IPS-15b (cell line): ENCODE results near the gene DOK3.

ENCODE experiments used
- H3K27me3 ChIP-seq: one replicate; pipeline ENCODE4 v1.6.1; 2013; ENCODE audit warnings: low read length; ENCODE audit not compliant: control insufficient read depth, insufficient read depth
- H3K36me3 ChIP-seq: one replicate; pipeline ENCODE4 v1.6.1; 2013; ENCODE audit warnings: low read length; ENCODE audit not compliant: control insufficient read depth, insufficient read depth
- H3K4me1 ChIP-seq: one replicate; pipeline ENCODE4 v1.6.1; 2013; ENCODE audit warnings: mild to moderate bottlenecking, low read length; ENCODE audit not compliant: control insufficient read depth, insufficient read depth
- H3K4me3 ChIP-seq: one replicate; pipeline ENCODE4 v1.5.1; 2013; ENCODE audit warnings: low read depth, low read length
- H3K9ac ChIP-seq: one replicate; pipeline ENCODE4 v1.6.1; 2013; ENCODE audit warnings: low read depth, mild to moderate bottlenecking, low read length
- H3K9me3 ChIP-seq: one replicate; pipeline ENCODE4 v1.6.1; 2013; ENCODE audit warnings: mild to moderate bottlenecking, low read length; ENCODE audit not compliant: control insufficient read depth, insufficient read depth

DOK3 gene

DNA sequence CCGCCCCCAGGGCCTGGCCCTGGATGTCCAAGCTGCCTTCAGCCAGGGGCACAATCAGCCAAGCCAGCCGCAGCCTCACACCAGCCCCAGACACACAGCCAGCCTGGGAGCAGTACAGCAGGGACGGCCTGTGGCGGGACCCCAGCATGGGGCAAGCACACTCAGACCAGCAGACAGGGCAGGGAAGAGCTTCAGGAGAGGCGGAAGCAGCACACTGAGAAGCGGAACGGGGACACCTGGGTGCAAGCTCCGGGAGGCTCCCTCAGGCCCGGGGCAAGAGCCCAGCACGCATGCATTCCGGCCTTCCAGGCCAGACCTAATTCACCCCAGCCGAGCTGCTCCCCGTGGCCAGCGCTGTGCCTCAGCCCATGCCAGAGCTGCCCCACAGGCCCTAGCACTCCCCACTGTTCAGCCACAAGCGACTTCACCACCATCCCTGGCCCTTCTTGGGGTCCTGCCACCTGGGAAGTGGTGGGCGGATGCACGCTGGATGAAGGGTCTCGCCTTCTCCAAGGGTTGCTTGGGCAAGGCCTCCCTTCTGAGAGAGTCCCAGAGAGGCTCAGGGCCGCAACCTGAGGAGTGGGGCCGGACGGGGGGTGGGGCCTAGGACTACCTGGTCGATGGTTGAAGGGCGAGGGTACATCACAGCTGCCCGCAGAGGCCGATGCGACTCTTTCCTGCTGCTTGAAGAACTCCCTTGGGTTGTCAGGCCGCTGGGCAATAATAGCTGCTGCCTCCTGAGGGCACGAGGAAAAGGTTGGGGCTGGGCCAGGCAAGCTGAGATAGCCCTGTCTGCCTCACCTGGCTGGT is 49.6 kb downstream of the DOK3 start:
- Histone ChIP-seq H3K4me1 (no peaks in the 10 kb centered on the region), H3K9me3 (no peaks in the 10 kb centered on the region), H3K4me3 (no peak overlapping the region), H3K36me3 (peaks cover 49% of the 10 kb centered on the region), H3K27me3 (no peaks in the 10 kb centered on the region), H3K9ac (no peak overlapping the region)

- Histone ChIP-seq H3K36me3 (peaks cover 49% of the 10 kb centered on the region), H3K9ac (no peak overlapping the region), H3K4me1 (no peaks in the 10 kb centered on the region)
Measured at GRCh38 chr5:177459357-177459756, 50.3 kb downstream of the DOK3 start.

GRCh38 chr5:177458912-177459350 is 50.7 kb downstream of the DOK3 start:
- H3K9ac ChIP-seq = no peak overlapping the region
- peaks cover 49% of the 10 kb centered on the region for H3K36me3 ChIP-seq
- H3K4me3 ChIP-seq = no peak overlapping the region
- no peaks in the 10 kb centered on the region for H3K9me3 ChIP-seq
- H3K4me1 ChIP-seq = no peaks in the 10 kb centered on the region
- peaks cover under 1% of the 10 kb centered on the region for H3K27me3 ChIP-seq

More at GRCh38 chr5:177459357-177459756, 50.3 kb downstream of the DOK3 start:
- H3K27me3 ChIP-seq = no peaks in the 10 kb centered on the region
- no peaks in the 10 kb centered on the region for H3K9me3 ChIP-seq
- no peak overlapping the region for H3K4me3 ChIP-seq

- Histone ChIP-seq H3K9ac (no peak overlapping the region), H3K4me3 (no peak overlapping the region), H3K36me3 (peaks cover 43% of the 10 kb centered on the region), H3K9me3 (no peaks in the 10 kb centered on the region), H3K27me3 (peaks cover 7% of the 10 kb centered on the region), H3K4me1 (peaks cover 3% of the 10 kb centered on the region)
Measured at GRCh38 chr5:177457852-177458681, 51.6 kb downstream of the DOK3 start.

- peaks cover 13% of the 10 kb centered on the region for H3K27me3 ChIP-seq
- H3K36me3 ChIP-seq = peaks cover 39% of the 10 kb centered on the region
- H3K4me1 ChIP-seq = peaks cover 7% of the 10 kb centered on the region
- no peak overlapping the region for H3K9ac ChIP-seq
- H3K9me3 ChIP-seq = no peaks in the 10 kb centered on the region
- no peak overlapping the region for H3K4me3 ChIP-seq
Measured at GRCh38 chr5:177456976-177457851, 52.4 kb downstream of the DOK3 start.

GRCh38 chr5:177456591-177456964 is 53.0 kb downstream of the DOK3 start:
- Histone ChIP-seq H3K4me1 (peaks cover 7% of the 10 kb centered on the region), H3K4me3 (no peak overlapping the region), H3K27me3 (peaks cover 13% of the 10 kb centered on the region), H3K36me3 (peaks cover 38% of the 10 kb centered on the region), H3K9me3 (no peaks in the 10 kb centered on the region), H3K9ac (no peak overlapping the region)

DNA sequence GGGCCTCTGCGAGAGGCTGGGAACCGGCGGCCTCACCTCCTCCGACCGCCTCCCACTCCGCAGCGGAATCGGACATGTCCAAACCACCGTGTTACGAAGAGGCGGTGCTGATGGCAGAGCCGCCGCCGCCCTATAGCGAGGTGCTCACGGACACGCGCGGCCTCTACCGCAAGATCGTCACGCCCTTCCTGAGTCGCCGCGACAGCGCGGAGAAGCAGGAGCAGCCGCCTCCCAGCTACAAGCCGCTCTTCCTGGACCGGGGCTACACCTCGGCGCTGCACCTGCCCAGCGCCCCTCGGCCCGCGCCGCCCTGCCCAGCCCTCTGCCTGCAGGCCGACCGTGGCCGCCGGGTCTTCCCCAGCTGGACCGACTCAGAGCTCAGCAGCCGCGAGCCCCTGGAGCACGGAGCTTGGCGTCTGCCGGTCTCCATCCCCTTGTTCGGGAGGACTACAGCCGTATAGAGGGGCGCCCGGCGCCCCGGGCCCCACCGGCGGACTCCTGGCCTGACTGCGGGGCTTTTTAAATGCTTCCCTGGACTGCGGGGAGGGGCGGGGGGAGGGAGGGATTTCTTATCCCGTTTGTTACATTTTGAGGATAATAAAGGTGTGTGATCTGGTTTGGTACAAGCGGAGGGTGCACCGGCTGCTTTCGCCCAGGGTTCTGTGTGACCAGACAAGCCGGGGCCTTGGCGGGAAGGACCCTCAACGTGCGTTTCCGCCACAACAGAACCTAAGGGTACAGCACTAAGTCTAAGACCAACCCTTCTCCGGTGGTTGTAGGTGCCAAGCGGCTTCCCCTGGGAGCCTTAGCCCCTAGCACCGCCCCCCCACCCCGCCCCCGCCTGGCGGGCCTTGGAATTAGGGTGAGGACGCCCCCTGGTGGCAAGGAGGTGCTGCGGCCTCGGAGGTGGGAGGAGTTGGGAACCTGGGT is 53.7 kb downstream of the DOK3 start:
- Histone ChIP-seq H3K27me3 (peaks cover 13% of the 10 kb centered on the region), H3K9me3 (no peaks in the 10 kb centered on the region), H3K4me1 (peaks cover 7% of the 10 kb centered on the region), H3K9ac (peak overlapping the region; percentile 65), H3K36me3 (peaks cover 38% of the 10 kb centered on the region), H3K4me3 (peak overlapping the region; percentile 65)

- Histone ChIP-seq H3K4me3 (peak overlapping the region; percentile 65), H3K9me3 (no peaks in the 10 kb centered on the region), H3K27me3 (peaks cover 13% of the 10 kb centered on the region), H3K4me1 (peaks cover 7% of the 10 kb centered on the region), H3K9ac (peak overlapping the region; percentile 65), H3K36me3 (peaks cover 31% of the 10 kb centered on the region)
Measured at GRCh38 chr5:177455036-177455660, 54.5 kb downstream of the DOK3 start.

DNA sequence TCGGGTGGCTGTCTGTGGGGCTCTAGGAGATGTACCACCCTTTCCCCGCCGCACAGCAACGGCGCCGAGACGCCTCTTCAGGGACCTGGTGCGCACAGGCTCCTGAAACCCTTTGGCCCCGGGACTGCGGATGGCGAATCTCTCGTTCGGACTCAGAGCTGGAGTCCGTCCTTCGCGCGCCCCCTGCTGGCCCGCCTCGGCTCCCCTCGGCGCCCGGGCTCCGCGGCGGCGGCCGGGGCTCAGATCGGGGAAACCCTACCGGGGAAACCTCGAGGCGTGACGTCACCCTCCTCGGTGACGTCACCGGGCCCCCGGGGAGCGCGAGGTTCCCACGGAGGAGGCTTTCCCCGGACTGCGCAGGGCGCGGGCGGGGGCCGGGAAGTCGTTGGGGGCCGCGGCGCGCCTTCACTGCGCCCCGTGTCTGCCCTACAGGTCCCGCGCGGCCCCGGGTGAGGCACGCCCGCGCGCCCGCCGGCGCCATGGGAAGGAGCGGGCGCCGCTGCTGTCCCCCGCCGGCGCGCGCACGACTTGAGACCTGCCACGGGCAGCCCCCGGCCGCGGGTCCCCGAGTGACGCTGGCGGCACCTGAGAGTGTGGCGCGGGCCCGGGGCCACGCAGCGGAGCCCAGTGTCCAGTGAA is 55.1 kb downstream of the DOK3 start:
- peak overlapping the region; percentile 65 for H3K9ac ChIP-seq
- peaks cover 13% of the 10 kb centered on the region for H3K27me3 ChIP-seq
- no peaks in the 10 kb centered on the region for H3K9me3 ChIP-seq
- H3K4me3 ChIP-seq = peak overlapping the region; percentile 65
- H3K4me1 ChIP-seq = peaks cover 7% of the 10 kb centered on the region
- peaks cover 25% of the 10 kb centered on the region for H3K36me3 ChIP-seq

DNA sequence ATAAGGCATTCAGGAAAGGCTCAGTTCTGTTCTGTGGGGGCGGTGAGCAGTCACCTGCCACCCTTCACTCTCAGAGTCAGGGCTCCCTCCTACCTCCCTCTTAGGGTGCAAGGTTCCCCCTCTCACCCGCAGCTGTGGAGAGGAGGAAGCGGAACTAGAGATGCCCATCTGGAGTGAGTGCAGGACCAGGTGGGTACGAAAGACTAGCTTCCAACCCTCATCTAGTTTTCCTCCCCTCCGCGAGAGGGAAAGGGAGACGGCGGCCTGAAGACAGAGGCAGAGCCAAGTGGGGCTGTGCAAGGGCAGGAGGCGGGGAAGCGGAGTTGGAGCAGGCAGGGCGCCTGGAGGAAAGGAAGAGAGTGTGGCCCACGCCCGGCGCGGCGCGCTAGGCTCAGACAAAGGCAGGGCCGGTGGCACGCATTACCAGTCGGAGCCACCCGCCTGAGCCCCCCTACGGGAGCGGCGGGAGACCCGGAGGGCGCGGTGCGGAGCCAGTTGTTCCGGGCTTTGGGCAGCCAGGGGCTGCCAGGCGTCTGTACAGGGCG is 55.7 kb downstream of the DOK3 start:
- H3K36me3 ChIP-seq = peaks cover 20% of the 10 kb centered on the region
- H3K4me3 ChIP-seq = peak overlapping the region; percentile 62
- H3K27me3 ChIP-seq = peaks cover 13% of the 10 kb centered on the region
- H3K9ac ChIP-seq = peak overlapping the region; percentile 65
- peaks cover 7% of the 10 kb centered on the region for H3K4me1 ChIP-seq
- no peaks in the 10 kb centered on the region for H3K9me3 ChIP-seq
